HG03066 (cell line): ENCODE data around the gene USP8.
A peak's percentile ranks its signal among the peaks of the same experiment; 100 is the strongest.
"Not testable (repeated sequence)": the region's sequence is repeated elsewhere in the genome, so short reads cannot be mapped to it uniquely, and the experiment has no call there.

Experiments used
- ATAC-seq: cut with Tn5 transposase; IDR thresholded peaks from one replicate; pipeline ENCODE4 v1.9.1; 2021; ENCODE audit warnings: low read depth; ENCODE audit not compliant: unreplicated experiment

The USP8 gene

GRCh38 chr15:50424066-50424890 lies at the start of gene USP8:
Gene USP8 (plus strand): TSS chr15:50424405. CDS start chr15:50439074, 14,669 bp downstream.
- peak; percentile 96 for ATAC-seq

GRCh38 chr15:50377867-50378751 lies 46.1 kb upstream of the USP8 start:
- peak; percentile 99 for ATAC-seq

GRCh38 chr15:50378776-50379175 lies 45.4 kb upstream of the USP8 start:
- no peak for ATAC-seq

GRCh38 chr15:50379413-50379812 lies 44.8 kb upstream of the USP8 start:
- not testable (repeated sequence) for ATAC-seq

GRCh38 chr15:50380089-50380488 lies 44.1 kb upstream of the USP8 start:
- ATAC-seq, result no peak

GRCh38 chr15:50381438-50381837 lies 42.8 kb upstream of the USP8 start:
- ATAC-seq, result no peak

GRCh38 chr15:50382408-50382807 lies 41.8 kb upstream of the USP8 start:
- ATAC-seq, result not testable (repeated sequence)

GRCh38 chr15:50390554-50391264 lies 33.5 kb upstream of the USP8 start:
- ATAC-seq, result peak; percentile 78

GRCh38 chr15:50391561-50391960 lies 32.6 kb upstream of the USP8 start:
- not testable (repeated sequence) for ATAC-seq

GRCh38 chr15:50411870-50412269 lies 12.3 kb upstream of the USP8 start:
- no peak for ATAC-seq

- ATAC-seq, result no peak
These were observed 9.6 kb upstream of the USP8 start for GRCh38 chr15:50414624-50415023.

GRCh38 chr15:50415752-50416404 lies 8.3 kb upstream of the USP8 start:
- ATAC-seq, result no peak

GRCh38 chr15:50416890-50417289 lies 7.3 kb upstream of the USP8 start:
- ATAC-seq, result no peak

GRCh38 chr15:50418041-50418583 lies 6.1 kb upstream of the USP8 start:
- no peak for ATAC-seq

GRCh38 chr15:50425219-50425618 lies 1.0 kb downstream of the USP8 start:
- ATAC-seq, result no peak

- ATAC-seq, result not testable (repeated sequence)
These were observed 1.6 kb downstream of the USP8 start for GRCh38 chr15:50425678-50426246.

- no peak for ATAC-seq
These were observed 2.2 kb downstream of the USP8 start for GRCh38 chr15:50426428-50426827.

- ATAC-seq, result no peak
These were observed 7.0 kb downstream of the USP8 start for GRCh38 chr15:50431204-50431603.

GRCh38 chr15:50432230-50432629 lies 8.0 kb downstream of the USP8 start:
- ATAC-seq, result no peak

GRCh38 chr15:50435772-50436171 lies 11.6 kb downstream of the USP8 start:
- no peak for ATAC-seq
